Activated B cell treated with CpG ODN at 0.5 μM for 24 hours (primary cell): ENCODE results near the gene SHISAL2A. TPM values are rescaled to one million over a fixed set of nuclear protein-coding genes. Genes with fewer than 3 reads are reported as not detected.

Experiments
- ATAC-seq: fragments of 200-7000 bp; cut with Tn5 transposase; one replicate; pipeline ENCODE4 v1.10.0; 2021; ENCODE audit warnings: low read depth, mild to moderate bottlenecking, moderate library complexity
- CTCF ChIA-PET: fragments of 350-600 bp; sonication (Branson Sonifier 250); formaldehyde crosslinking; loops from one replicate; lab custom pipeline; 2021; ENCODE audit warnings: antibody characterized with exemption; lab: Charles Lee
- POLR2A ChIA-PET: fragments of 350-600 bp; sonication (Branson Sonifier 250); formaldehyde crosslinking; loops from one replicate; lab custom pipeline; 2021; ENCODE audit warnings: antibody characterized with exemption; lab: Charles Lee
- DNase-seq: peaks from one replicate; pipeline ENCODE4 v3.0.0; 2022
- H3K27ac Mint-ChIP-seq: one replicate; pipeline ENCODE4 v1.8.0; 2020; ENCODE audit warnings: mixed read lengths
- H3K27me3 Mint-ChIP-seq: one replicate; pipeline ENCODE4 v1.8.0; 2021; ENCODE audit warnings: mixed read lengths
- H3K36me3 Mint-ChIP-seq: one replicate; pipeline ENCODE4 v1.8.0; 2021; ENCODE audit warnings: low read depth, mixed read lengths
- H3K4me1 Mint-ChIP-seq: one replicate; pipeline ENCODE4 v1.8.0; 2021; ENCODE audit warnings: mixed read lengths
- H3K4me3 Mint-ChIP-seq: one replicate; pipeline ENCODE4 v1.8.0; 2020; ENCODE audit warnings: mild to moderate bottlenecking, mixed read lengths
- H3K9me3 Mint-ChIP-seq: one replicate; pipeline ENCODE4 v1.8.0; 2020; ENCODE audit warnings: mixed read lengths
- intact Hi-C: fragments of 100-400 bp; cut with micrococcal nuclease; formaldehyde crosslinking; loops from one replicate; pipeline ENCODE4 v1.15.1; 2024
- total RNA-seq: library from RNA; stranded (reverse); gene quantifications from 2 replicates; pipeline ENCODE4 v1.2.3, GENCODE V29; 2022
- TF ChIP-seq, protein P1 (sequence below): fragments of 200-600 bp; IDR thresholded peaks from one replicate; pipeline ENCODE4 v1.8.0; 2022; ENCODE audit warnings: antibody characterized with exemption, mild to moderate bottlenecking

SHISAL2A gene
- total RNA-seq, 1 donor from 2014 or later: 44.2 TPM

DNA sequence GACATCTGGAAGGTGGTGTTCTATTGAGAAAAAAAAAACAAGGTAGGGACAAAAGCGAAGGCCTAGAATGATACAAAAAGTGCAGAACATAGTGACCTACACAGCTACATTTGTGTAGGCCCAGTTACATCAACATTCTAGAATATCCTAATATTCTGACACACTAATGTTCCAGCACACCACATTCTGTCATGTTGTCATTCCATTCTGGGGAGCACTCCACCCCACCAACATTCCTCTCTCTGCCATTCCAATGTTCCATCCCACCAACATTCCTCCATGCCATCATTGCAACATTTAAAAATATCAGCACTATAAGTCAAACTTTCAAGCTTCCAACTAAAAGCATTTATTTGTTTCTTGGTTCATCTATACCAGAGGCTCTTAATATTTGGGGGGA lies 36.7 kb downstream of the SHISAL2A start:
- H3K27ac Mint-ChIP-seq: peak overlapping the region; percentile 22
- ATAC-seq (no peak), DNase-seq (no peak)
- no peaks in the 10 kb centered on the region for H3K9me3 Mint-ChIP-seq
- H3K4me3 Mint-ChIP-seq: no peak overlapping the region
- ChIA-PET POLR2A (interaction anchor here (0.6 to 1.2 kb wide), 6 partner anchors 9 to 136 kb away, joined by 3 to 11 read pairs (median 3); no protein-coding TSS in a partner anchor), CTCF (interaction anchor here (0.9 kb wide), 1 partner anchor 9 kb away, joined by 3 read pairs; no protein-coding TSS in a partner anchor)
- peaks cover 49% of the 10 kb centered on the region for H3K36me3 Mint-ChIP-seq
- peaks cover 16% of the 10 kb centered on the region for H3K4me1 Mint-ChIP-seq
- TF ChIP-seq, protein P1, sequence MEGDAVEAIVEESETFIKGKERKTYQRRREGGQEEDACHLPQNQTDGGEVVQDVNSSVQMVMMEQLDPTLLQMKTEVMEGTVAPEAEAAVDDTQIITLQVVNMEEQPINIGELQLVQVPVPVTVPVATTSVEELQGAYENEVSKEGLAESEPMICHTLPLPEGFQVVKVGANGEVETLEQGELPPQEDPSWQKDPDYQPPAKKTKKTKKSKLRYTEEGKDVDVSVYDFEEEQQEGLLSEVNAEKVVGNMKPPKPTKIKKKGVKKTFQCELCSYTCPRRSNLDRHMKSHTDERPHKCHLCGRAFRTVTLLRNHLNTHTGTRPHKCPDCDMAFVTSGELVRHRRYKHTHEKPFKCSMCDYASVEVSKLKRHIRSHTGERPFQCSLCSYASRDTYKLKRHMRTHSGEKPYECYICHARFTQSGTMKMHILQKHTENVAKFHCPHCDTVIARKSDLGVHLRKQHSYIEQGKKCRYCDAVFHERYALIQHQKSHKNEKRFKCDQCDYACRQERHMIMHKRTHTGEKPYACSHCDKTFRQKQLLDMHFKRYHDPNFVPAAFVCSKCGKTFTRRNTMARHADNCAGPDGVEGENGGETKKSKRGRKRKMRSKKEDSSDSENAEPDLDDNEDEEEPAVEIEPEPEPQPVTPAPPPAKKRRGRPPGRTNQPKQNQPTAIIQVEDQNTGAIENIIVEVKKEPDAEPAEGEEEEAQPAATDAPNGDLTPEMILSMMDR: no peak
- intact Hi-C loops: loop anchor here (5.0 kb wide), 3 partner anchors 87 to 542 kb away; no protein-coding TSS in a partner anchor
- no peaks in the 10 kb centered on the region for H3K27me3 Mint-ChIP-seq

DNA sequence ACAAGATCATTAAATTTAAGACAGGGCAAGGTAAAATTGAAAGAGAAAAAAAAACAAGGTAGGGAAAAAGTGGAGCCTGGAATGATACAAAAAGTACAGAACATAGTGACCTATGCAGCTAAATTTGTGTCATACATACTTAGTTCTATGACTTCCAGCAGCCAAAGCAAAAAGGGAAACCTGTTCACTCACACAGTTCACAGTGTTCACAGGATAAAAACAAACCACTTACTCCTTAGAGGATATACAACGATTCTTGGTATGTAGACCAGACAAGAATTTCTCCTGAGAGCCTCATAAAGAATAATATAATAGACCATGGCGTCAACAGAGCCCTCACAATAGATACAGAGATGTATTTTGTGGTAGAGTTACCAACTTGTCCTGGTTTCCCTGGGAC lies 37.6 kb downstream of the SHISAL2A start:
- no peak for DNase-seq
- Mint-ChIP-seq H3K27me3 (no peaks in the 10 kb centered on the region), H3K9me3 (no peaks in the 10 kb centered on the region), H3K27ac (no peak overlapping the region), H3K4me1 (peaks cover 13% of the 10 kb centered on the region), H3K4me3 (no peak overlapping the region), H3K36me3 (peaks cover 54% of the 10 kb centered on the region)
- CTCF ChIA-PET: no interaction called here
- no peak for ATAC-seq
- TF ChIP-seq, protein P1: no peak
- intact Hi-C loops: no loop called here
- POLR2A ChIA-PET: interaction anchor here (0.7 to 1.2 kb wide), 2 partner anchors 9 to 33 kb away, joined by 3 read pairs; no protein-coding TSS in a partner anchor

DNA sequence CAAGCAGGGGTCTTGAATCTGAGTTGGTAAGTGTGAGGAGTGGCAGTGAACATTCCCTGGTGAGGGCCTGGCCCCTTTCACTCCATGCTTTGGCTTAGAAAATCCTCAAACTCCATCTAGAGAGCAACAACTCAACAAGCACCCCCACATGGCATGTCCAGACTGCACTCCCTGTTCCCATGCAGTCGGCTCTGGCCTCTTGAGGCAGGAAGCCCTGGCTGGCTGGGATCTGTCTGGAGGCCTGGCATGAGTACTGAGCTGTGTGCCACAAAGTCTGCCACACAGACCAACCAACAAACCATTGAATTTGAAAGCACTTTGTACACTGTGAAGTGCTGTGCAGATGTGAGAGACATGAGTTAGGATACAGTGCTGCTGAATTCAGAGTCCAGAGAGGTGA lies 40.0 kb downstream of the SHISAL2A start:
- ChIA-PET POLR2A (interaction anchor here (1.6 kb wide), 1 partner anchor 38 kb away, joined by 7 read pairs; no protein-coding TSS in a partner anchor), CTCF (no interaction called here)
- Mint-ChIP-seq H3K4me1 (peaks cover 10% of the 10 kb centered on the region), H3K27me3 (no peaks in the 10 kb centered on the region), H3K9me3 (no peaks in the 10 kb centered on the region), H3K27ac (no peak overlapping the region), H3K4me3 (no peak overlapping the region), H3K36me3 (peaks cover 59% of the 10 kb centered on the region)
- ATAC-seq (no peak), DNase-seq (no peak)
- intact Hi-C loops: no loop called here
- TF ChIP-seq, protein P1: no peak

DNA sequence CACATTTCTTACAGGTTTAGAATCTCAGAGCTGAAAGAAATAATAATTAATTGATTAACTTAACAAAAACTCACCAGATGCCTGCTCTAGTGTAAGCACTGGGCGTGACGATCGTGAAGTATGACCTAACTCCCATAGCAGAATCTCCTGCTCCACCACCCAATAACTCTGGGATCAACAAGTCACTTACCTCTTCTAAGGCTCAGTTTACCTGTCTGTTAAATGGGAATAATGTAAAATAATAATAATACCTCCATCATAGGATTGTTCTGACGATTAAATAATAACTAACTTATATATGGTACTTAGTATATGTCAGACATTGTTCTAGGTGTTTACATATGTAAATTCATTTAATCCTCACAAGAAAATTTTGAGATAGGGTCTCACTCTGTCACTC lies 40.5 kb downstream of the SHISAL2A start:
- TF ChIP-seq, protein P1: no peak
- H3K27me3 Mint-ChIP-seq: no peaks in the 10 kb centered on the region
- H3K36me3 Mint-ChIP-seq: peaks cover 53% of the 10 kb centered on the region
- H3K4me3 Mint-ChIP-seq: no peak overlapping the region
- intact Hi-C loops: no loop called here
- POLR2A ChIA-PET: interaction anchor here (1.6 kb wide), 1 partner anchor 39 kb away, joined by 7 read pairs; no protein-coding TSS in a partner anchor
- no peak overlapping the region for H3K27ac Mint-ChIP-seq
- CTCF ChIA-PET: no interaction called here
- H3K4me1 Mint-ChIP-seq: peaks cover 14% of the 10 kb centered on the region
- ATAC-seq: no peak
- no peak for DNase-seq
- H3K9me3 Mint-ChIP-seq: no peaks in the 10 kb centered on the region

DNA sequence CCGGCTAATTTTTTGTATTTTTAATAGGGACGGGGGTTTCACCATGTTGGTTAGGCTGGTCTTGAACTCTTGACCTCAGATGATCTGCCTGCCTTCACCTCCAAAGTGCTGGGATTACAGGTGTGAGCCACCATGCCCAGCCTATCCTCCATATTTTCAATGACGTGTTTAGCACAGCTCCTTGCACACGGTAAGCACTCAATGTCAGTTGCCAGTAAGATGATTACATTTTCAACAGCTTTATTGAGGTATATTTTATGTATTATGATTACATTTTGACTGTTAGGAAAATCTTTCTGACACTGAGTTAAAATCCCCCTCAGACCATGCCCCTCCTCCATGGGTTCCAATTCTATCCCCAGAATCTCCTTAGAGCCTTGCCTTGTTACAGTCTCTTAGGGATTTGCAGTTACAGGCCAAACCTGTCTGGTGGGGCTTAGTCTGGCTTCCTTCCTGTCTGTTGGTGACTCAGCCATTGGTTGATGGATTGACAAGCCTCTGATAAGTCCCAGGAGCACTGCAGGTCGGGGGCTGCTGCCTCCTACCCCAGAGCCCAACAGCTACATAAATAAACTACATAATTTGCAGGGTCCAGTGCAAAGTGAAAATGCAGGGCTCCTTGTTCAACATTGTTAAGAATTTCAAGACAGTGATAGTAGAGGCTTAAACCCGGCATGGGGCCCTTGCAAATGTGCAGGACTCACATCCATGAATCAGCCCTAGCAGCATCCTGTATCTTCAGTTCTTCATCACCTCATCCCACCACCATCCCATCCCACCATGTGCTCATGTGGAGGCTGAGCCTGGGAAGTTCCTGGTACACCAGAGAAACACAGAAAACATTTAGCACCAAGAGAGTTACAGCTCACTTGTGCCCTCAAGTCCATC lies 41.8 kb downstream of the SHISAL2A start:
- intact Hi-C loops: no loop called here
- peaks cover 50% of the 10 kb centered on the region for H3K36me3 Mint-ChIP-seq
- ChIA-PET POLR2A (no interaction called here), CTCF (no interaction called here)
- no peaks in the 10 kb centered on the region for H3K27me3 Mint-ChIP-seq
- no peak overlapping the region for H3K4me3 Mint-ChIP-seq
- no peak overlapping the region for H3K27ac Mint-ChIP-seq
- ATAC-seq: no peak
- H3K9me3 Mint-ChIP-seq: no peaks in the 10 kb centered on the region
- peaks cover 22% of the 10 kb centered on the region for H3K4me1 Mint-ChIP-seq
- TF ChIP-seq, protein P1: no peak
- DNase-seq: no peak
